ENCODE data around the gene TRIM62.

TRIM62 gene

DNA sequence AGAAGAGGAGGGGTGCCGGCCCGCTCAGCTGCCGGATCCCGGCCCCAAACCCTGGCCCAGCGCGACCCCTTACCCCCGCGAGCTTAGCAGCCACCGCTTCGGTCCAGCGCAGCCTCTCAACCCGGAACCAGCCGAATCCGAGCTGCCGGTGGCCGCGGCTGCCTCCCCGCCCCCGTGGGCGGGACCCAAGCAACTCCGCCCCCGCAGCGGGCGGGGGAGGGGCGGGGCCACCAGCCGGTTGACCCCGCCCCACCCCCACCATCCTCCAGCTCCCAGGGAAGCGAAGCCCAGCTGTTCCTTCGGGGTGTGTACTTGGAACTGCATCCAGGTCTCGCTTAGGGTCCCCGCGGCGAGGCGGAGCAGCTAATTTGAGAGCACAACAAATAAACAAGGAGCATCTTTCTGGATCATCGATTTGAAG, at the start of gene TRIM62:
TRIM62 (minus strand) TSS at position 123 of the 421 bp plus-strand sequence. CDS start 611 bp downstream, outside the sequence.
- DNase-seq, result peak; percentile 80

DNA sequence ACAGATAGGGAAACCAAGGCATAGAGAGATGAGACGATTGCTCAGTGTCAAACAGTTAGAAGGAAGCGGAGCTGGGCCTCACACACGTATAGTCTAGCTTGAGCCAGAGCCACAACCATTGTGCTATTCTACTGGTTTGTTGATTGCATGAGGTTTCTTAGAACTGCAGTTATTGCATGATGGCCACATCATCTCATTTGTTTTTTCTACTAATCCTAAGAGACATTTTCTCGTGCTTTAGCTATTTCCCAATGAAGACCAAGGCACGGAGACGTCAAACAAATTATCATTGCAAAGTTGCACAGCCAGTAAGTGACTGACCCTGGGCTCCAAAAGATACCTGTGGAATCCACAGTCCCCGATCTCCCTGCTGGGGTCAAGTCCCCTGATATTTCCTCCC, 49.3 kb upstream of the TRIM62 start:
- no peak for DNase-seq

DNA sequence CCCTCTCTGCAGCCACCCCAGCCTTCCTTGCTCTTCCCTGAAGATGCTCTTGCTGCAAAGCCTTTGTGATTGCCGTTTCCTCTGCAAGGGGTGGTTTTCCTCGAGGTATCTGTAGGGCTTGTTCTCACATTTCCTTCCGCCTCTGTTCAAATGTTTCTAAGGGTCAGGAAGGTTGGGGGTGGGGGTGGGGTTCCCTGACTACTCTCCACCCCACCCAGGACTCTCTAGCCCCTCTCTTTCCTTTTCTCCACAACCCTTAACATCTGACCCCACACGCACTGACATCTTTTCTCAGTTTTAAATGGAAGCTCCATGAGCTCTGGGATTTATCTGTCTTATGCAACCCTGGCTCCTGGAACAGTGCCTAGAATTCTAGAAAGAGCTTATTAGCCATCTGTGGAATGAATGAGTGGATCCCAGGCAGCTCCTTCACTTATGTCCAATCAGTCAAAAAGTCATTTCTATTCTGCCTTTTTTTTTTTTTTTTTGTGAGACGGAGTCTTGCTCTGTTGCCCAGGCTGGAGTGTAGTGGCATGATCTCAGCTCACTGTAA, 47.2 kb upstream of the TRIM62 start:
- no peak for DNase-seq

DNA sequence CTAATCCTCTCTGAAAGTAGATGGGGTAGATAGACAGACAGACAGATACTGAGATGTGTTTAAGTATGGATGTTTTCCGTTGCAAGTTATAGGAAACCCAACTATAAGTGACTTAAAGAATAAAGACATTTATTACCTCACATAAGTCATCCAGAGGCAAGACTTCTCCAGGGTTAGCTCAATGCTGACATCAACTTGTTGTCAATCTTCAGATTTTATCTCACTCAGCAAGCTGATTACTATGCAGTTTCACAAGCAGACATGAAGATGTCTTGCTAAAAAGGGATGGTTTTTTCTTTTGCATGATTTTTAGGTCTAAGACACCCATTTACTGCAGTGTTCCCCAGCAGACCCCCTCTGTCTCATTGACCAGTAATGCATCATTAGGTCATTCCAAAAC, 43.7 kb upstream of the TRIM62 start:
- no peak for DNase-seq

DNA sequence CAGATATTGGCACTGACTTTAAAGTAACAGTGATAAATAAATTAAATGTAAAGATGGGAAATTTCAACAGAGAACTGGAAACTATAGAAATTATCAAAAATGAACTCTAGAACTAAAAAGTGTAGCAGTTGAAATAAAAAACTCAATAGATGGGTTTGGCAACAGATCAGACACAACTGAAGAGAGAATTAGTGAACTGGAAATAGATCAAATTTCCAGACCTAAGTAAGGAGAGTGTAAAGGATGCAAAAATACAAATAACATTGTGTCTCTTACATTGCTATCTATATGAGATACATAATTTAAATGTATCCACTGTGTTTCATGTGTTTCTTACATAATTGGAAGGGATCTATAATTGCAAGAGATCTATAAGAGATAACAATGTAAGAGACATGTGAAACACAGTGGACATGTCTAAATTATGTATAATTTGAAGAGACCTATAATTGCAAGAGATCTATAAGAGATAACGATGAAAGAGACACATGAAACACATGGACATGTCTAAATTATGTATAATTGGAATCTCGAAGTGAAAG, 42.4 kb upstream of the TRIM62 start:
- DNase-seq, result no peak

DNA sequence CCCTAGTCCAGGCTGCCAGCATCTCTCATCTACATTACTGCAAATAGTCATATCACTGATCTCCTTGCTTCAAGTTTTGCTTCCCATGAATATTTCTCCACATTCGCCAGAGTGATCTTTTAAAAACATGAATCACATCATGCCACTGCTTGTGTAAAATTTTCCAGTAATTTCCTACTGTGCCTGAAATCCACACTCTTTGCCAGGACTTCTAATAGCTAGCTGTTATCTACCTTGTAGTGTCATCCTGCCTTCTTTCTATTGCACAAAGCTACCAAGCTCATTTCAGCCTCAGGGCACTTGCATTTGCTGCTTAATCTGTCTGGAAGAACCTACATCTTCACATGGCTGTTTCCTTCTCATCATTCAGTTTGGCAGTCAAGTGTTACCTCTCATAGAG, 40.5 kb upstream of the TRIM62 start:
- DNase-seq, result no peak

DNA sequence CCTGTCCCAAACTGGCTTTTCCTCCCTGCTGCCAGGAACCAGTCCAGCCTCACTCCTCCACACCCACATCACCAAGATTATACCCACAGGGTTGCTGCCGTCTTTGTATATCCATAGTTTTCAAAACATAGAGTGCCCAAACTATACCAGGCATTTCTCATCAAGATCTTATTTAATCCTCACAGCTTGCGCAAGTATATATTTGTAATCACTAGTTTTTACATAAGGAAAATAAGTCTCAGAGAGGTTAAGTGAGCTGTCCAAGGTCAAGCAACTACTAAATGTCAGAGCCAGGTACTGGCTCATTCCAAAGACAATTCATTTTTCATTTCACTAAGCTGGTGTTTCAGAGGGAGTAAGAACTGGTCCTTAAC, 39.5 kb upstream of the TRIM62 start:
- no peak for DNase-seq

DNA sequence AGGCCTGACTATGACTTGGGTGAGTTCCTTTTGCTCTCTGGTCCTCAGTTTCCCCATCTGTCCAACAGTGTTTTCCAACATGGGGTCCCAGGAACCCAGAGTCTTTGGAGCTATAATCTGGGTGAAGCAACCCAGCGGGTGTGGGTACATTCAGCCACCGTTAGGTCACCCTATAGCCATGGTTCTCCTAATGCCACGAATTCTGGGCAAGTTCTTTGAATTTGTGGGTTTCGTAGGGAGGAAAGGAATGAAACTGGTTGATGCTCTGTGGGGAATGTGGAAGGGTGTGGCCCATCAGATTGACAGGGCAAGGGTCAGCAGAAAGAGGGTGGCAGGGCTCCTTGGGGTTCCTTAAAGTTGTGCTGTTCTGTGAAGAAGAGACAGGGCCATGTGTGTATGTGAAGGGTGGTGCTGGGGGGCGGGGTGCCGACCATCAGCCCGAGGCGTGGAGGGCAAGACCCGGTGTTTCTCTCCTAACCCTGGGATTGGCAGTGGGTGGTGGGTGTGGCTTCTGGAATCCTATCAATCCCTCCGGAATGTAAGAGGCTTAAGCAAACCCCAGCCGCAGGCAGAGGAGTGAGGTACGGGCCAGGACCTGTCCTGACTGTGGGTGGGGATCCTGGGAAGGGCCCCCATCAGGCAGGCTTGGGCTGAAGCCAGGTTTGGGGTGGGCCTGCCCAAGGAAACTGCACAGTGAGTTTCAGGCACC, 39.0 kb upstream of the TRIM62 start:
- DNase-seq, result no peak

DNA sequence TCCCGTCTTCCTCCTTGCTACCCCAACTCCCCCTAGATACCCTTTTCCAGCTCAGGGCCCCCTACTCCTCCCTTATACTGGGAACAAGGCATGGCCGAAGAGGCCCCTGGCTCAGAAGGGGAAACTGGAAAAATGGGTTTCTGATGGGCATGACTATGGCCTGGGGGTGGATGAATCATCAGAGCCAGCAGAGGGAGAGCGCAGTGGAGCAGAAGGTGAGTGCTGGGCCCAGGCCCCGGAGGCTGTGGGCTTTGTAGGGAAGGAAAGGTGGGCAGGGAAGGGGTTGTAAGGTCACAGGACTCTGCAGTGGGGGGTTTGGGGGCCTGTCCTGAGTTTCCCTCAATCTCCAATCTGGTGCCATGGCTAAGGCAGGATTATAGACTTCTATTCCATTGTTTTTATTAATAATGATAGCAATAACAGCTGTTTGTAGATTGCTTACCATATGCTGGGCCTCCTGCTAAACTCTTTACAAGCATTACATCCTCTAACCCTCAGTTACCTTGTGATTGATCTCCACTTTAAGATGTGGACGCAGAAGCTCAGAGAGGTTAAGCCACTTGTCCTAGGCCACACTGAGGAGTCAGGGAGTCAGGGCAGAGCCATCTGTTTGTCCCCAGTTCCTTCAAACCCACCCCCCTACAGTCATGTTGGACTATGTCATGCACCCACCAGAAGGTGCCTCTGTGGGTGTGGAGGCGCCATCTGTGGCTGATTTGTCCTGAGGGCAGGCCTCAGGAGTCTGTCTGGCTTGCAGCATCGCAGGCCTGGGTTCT, 38.2 kb upstream of the TRIM62 start:
- DNase-seq, result no peak

DNA sequence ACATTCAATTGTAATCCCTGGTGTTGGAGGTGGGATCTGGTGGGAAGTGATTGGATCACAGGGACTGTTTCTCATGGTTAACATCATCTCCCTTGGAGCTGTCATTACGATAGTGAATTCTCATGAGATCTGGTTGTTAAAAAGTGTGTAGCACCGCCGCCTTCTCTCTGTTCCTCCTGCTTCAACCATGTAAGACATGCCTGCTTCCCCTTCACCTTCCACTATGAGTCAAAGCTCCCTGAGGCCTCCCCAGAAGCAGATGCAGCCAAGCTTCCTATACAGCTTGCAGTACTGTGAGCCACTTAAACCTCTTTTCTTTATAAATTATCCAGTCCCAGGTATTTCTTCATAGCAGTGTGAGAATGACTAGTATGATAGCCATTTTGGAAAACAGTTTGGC, 30.1 kb upstream of the TRIM62 start:
- no peak for DNase-seq

DNA sequence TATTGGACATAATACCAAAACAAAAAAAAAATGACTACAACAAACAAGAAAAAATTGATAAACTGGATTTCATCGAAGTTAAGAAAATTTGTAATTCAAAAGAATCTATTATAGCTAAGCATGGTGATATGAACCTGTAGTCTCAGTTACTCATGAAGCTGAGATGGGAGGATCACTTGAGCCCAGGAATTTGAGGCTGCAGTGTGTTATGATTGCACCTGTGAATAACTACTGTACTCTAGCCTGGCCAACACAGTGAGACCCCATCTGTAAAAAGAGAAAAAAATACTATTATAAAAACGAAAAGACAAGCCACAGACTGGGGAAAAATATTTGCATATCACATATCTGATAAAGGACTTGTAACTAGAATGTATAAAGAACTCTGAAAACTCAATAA, 24.5 kb upstream of the TRIM62 start:
- DNase-seq, result no peak

DNA sequence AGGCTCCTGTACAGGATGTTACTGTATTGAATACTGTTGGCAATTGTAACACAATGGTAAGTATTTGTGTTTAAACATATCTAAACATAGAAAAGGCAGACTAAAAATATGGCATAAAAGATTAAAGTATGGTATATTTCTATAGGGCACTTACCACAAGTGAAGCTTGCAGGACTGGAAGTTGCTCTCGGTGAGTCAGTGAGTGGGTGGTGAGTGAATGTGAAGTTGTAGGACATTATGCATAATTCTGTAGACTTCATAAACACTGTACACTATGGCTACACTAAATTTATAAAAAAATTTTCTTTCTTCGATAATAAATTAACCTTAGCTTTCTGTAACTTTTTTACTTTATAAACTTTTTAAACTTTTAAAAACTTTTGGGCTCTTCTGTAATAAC, 13.7 kb upstream of the TRIM62 start:
- no peak for DNase-seq

DNA sequence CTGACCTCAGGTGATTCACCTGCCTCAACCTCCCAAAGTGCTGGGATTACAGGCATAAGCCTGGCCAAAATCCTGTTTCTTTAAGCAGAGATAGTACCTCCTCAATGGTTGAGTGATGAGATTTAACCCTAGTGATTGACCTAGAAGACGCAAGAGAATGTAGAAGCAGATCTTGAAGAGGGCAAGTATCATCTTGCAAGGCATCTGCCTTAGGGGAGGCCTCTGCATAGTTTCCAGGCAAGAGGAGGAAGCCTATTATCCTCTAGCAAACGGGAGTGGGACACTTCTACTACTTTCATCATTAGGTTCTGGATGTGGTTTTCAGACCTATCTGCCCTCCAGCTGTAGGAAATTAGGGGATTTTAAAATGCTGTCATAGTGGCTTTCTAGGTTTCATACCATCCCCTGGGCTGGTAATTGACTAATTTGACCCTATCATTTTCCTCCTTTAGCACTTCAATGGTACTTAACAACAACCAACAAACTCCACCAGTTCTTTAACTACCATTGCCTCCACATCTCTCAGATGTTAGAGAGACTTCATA, 10.0 kb upstream of the TRIM62 start:
- DNase-seq, result no peak

DNA sequence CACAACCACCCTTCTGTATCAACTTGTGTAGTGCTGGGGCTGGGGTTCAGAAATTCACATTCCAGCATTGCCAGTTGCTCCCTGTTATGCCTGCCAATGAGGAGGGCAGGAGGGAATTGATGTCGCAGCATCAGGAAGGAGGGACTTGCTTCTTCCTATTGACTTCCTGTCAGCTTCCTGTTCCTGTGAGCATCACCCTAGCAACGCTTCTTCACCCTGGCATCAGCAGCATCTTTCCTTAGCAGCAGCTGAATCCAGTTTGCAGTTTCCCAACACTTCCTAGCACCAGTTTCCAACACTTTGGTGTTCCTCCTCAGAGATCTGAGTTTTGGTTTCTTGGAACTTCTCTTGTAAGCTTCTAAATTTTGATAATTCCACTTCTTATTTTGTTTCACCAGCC, 8.9 kb upstream of the TRIM62 start:
- DNase-seq, result no peak

DNA sequence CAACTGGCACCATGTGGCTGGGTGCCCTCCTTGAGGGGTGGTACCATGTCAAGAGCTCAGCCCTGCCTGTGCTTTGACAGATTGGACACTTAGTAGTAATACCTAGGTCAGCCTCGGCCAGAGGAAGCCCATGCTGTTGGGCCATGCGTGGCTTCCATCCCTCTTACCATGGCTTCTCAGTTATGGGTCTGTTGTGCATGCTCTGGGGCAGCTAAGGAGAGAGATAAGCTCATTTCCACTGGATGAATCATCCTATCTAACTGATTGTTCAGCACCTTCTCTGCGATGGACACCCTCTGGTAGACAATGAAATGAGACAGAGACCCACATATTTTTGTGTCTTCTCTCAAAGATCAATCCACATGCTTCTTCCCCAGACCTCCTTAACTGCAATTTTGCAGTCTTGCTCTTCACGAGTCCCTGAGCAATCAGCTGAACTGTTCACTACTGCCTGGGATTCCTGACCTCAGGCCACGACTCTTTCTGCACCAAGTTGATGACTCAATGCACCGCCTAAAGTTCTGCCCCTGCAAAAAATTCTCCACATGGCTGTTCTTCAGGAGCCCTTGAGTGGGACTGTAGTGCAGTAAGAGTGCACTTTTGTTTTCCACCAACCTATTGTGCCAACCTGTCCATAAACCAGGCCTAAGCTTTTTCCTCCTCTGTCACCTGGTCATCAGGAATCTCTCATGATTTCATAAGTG, 6.9 kb upstream of the TRIM62 start:
- no peak for DNase-seq

DNA sequence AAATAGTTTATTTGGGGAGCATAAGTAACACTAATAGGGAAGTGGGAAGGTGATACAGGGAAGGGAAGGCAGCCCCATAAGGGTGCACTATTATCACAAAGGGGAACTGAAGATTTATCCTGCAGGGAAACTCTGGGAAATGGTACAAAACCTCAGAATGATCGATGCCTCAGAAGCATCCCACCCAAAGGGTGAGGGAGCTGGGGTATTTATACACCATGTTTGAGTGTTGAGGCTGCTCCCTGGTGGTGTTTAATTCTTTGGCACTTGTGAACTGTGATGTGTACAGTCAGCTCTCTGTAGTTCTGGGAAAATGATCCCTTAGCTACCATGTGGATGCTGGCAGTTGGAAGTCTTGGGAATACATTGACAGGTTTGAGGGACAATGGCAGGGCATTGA, 5.1 kb upstream of the TRIM62 start:
- no peak for DNase-seq

DNA sequence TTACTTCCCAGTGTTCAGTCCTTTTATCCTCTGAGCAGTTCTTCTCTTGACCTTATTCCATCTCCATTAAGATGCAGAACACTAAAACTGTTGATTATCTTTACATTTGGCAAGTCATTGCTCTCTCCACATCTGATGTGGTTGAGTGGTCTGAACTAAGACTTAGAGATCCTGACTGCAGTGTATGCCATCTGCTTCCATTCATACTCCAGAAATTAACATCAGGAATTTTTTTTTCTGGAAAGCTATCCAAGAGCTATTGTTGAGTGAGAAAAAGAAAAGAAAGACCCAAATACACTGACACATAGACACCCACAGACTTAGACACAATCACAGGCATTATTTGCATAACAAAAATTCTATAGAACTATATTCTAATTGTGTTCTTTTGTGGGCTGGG, 3.7 kb upstream of the TRIM62 start:
- no peak for DNase-seq

DNA sequence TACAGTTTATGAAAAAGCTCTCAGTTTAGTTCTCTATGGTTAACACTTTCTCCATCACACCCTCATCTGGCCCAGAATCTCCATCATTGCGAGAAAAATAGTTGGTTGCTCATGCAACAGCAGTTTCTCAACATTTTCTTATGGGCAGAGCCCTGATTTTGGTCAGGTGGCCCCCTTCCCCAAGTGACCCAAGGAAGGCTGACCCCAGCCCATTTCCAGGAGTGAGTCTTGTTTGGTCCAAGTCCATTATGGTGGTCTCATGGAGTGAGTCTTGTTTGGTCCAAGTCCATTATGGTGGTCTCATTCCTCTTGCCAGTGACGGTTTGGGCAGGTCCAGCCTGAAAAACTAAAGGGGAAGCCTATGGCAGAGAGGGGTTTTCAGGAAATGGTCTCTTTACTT, 1.5 kb upstream of the TRIM62 start:
- no peak for DNase-seq

DNA sequence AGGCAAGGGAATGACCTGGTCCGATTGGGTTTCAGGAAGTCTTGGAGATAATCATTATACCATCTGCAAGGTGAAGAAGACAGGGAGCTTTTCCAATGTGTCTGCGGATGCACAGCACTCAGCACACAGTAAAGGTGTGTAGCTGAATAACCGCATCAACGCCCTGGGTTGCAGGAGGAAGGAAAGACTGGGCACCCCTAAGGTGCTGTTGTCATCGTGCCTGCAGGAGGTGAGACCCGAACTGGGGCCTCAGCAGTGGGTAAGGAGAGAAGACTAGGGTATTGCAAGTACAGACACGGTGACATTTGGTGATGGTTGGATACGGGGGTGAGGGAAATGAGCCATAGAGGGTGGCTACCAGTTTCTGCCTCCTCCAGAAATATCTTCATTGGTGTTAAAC, 1.1 kb upstream of the TRIM62 start:
- DNase-seq, result no peak

DNA sequence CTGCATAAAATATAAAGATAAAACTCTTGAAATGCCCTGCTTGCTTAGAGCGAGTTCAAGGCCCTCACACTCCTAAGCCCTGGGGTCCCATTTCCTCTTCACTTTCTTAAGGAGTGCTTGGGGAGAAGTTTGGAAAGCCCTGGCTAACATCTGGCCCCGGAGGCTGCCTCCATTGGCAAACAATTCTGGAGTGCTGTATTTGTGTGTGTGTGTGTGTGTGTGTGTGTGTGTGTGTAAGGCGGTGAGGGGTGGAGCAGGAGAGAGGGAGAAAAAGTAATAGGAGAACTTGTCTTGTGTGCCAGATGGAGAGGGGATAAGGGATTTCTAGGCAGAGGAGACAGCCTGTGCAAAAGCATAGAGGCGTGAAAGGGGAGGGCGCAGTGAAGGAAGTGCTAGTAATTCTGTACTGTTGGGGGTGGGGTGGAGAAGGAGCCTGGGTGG, 578 bp upstream of the TRIM62 start:
- DNase-seq, result no peak

DNA sequence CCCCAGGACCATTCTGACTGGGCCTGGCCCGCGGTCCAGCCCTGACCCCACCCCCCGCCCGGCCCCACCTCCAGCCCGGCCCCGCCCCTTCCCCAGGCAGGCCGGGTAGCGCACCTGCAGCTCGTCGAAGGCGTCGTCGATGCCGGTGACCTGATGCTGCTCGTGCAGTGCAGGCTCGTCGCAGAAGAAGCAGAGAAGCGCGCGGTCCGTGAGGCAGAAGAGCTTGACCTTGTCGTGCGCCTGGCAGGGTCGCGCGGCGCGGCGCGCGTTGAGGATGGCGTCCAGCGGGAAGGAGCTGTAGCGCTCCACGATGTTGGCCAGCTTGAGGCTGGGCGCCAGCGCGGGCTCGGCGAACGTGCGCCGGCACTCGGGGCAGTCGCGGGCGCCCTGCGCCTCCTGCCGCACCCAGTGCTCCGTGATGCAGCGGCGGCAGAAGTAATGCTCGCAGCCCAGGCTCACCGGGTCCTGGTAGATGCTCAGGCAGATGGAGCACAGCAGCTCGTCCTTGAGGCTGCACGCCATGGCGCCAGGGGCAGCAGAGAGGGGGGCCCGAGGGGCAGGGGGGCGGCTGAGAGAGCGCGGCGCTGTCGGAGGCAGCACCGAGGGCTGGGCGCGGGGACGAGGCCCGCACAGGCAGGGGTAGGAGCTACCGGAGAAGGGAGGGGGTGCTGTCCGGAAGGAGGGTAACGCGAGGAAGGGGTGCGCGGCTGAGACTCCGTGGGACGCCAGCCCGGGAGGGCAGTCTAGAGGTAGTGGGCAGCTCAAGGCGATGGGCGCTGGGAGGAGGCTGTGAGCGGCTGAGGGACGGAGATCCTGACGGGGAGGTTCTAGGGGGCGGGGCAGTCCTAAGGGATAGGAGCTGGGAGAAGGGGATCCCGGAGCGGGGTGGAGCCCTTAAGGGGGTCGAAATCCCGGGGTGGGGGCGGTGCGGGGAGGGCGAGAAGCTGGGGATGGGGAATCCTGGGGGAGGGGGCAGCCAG, 642 bp downstream of the TRIM62 start:
- peak; percentile 36 for DNase-seq
